HTERT RPE-1 (cell line): Measurements from ENCODE around the gene ZC3H4.
"Not testable (repeated sequence)": the region's sequence is repeated elsewhere in the genome, so short reads cannot be mapped to it uniquely, and the experiment has no call there.

Experiments used
- in situ Hi-C: fragments of 300-500 bp; cut with MboI; formaldehyde crosslinking; loops from 4 replicates; pipeline ENCODE4 v1.14.3; 2020; ENCODE audit warnings: low sequenced_read_pairs

Gene ZC3H4

DNA sequence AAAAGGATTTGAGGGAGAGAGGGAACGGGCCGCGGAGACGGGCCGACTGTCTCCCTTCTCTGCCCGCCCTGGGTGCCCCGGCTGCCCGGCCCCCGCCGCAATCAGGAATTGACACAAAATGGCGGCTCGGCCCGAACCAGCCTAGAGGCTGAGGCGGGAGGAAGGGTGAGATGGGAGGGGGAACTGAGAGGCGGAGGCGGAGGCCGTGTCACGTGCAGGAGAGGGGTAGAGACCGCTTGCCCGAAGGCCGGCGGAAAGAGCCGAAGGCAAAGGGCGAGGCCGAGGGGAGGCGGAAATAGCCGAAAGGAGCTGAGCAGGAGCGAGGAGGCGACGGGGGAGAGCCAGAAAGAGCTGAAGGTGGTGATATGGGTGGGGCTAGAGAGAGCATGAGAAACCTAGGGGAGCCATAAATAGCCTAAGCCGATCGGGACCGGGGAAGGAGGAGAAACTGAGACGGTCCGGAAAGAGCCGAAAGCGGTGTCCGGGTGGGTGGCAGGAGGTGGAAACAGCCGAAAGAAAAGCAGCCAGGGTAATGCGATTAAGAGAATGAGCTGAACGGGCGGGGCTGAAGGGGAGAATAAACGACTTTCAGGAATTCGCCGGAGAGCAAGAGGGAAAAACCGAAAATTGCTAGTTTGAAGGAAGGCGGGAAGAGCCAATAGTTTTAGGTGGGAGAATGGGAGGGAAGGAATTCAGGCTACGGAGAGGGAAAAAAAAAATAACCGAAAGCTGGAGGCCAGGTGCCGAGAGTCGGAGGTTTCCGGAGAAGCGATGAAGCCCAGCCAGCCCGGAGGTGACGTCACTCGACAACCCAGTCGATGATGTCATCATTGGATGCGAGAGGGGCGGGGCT, at the start of gene ZC3H4:
ZC3H4 (minus strand) TSS at position 780 of the 853 bp plus-strand sequence. CDS start 1,192 bp downstream, outside the sequence.
- in situ Hi-C loops: no loop called here

- in situ Hi-C loops: no loop called here
These were observed 48.4 kb upstream of the ZC3H4 start for GRCh38 chr19:47161876-47162489.

- in situ Hi-C loops: no loop called here
These were observed 45.4 kb upstream of the ZC3H4 start for GRCh38 chr19:47158879-47159503.

DNA sequence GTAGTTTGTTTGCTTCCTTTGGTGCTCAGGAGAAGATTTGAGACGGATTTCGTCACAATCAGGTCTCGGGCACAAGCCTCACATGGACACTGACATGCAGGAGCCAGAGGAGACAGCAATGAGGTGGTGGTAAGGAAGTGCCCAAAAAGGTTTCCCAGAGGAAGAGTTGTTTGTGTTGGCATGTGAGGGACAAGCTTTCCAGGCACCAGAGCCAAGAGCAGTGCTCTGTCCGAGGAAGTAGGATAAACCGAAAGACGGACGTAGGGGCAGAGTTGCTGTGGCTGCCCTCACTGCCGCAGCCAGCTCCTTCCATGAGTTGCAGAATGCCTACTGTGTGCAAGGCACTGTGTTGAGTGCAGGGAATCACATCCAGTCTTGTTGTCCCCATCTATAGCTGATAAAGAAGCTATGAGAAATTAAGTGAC, 44.8 kb upstream of the ZC3H4 start:
- in situ Hi-C loops: no loop called here

GRCh38 chr19:47157431-47158321, 44.1 kb upstream of the ZC3H4 start:
- in situ Hi-C loops: no loop called here

DNA sequence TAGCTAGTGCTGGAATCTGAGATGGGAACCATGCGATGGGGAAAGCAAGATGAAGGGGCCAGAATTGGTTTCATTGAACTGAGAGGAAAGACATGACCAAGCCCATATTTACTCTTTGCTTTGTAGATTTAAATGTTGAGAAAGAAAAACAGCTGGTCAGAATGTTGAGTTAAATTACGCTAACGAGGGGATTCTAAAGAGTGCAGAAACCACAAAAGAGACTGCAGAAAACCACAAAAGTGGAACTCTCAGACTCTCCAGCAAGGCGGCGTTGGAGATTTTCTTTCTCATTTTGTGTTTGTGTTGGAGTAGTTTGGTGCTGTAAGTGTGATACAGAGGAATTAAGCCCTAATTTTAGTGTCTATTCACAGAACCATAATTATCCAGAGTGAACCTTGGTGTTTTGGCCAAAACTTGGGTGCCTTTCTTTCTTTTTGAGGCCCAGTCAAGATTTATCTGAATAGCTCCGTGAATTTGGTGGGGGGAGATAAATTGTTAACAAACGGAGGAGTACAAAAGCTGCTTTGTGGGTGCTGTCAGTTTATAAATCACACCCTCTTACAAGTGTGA, 43.4 kb upstream of the ZC3H4 start:
- in situ Hi-C loops: no loop called here

GRCh38 chr19:47155148-47155547, 41.6 kb upstream of the ZC3H4 start:
- in situ Hi-C loops: no loop called here

DNA sequence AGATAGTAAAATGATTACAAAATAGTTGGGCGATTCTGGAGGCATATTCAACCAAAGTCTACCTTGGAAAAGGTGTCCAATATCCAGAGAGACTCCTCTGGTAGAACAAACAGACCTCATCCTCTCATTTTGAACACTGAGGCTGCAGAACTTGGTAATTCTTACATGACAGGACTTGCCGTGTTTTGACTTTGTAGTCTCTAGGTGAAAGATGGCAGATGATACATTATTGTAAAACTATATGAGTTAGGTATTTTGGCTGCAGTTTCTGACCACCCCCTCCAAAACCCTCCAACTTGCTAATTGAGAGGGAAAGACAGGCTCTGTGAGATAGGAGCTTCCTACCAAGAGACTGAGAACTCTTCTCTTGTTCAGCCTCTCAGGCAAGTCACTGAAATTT, 39.7 kb upstream of the ZC3H4 start:
- in situ Hi-C loops: no loop called here

- in situ Hi-C loops: no loop called here
These were observed 39.1 kb upstream of the ZC3H4 start for GRCh38 chr19:47152632-47153031.

DNA sequence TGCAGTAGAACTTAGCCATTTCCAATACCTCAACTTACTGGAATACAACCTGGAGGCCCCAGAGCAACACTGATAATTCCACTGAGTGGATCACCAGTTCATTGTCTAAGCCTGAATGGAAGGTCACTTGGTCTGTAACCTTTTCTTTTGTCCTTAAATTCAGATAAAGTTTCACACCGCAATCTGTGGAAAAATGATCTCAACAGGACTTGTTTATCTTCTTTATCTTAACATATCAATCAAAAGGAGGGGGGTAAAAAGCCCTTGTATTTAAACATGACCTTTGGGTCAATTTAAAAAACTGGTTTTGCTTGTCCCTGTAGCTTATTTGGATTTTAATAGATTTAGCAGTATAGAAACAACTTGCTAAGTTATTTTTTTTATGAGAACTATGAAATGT, 38.6 kb upstream of the ZC3H4 start:
- in situ Hi-C loops: no loop called here

- in situ Hi-C loops: no loop called here
These were observed 38.1 kb upstream of the ZC3H4 start for GRCh38 chr19:47151627-47152026.

- in situ Hi-C loops: no loop called here
These were observed 33.3 kb upstream of the ZC3H4 start for GRCh38 chr19:47146920-47147319.

DNA sequence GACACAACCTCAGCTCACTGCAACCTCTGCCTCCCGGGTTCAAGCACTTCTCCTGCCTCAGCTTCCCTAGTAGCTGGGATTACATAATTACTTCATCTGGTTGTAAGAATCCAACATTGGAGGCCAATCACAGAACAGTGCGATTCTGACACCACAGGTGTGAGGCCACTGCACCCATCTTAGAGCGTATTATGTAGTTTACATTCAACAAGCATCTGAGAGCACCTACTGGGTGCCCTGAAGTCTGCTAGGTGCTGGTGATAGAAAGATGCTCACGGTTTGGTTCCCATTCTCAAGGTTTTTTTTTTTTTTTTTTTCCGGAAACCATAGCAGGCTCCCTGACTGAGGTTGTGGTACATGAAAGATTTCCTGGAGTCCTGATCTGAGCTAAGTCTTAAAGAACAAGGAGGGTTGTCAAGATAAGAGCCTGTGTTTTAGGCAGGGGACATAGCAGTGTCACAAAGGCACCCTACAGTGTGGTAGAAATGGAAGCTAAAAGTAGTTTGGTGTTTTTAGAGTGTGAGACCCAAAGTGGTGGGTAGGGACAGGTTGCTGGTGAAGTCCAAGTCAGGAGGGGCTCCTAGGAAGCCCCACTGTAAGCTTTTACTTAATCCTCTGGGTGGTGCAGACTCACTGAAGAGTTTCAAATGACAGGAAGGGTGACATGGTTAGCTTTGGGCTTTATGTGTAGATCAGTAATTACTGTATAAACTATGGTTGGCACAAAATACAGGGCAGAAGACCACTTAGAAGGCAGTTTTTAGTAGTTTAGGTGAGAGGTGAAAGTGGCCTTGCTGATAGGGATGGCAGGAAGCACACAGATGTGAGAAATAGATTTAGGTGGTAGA, 32.3 kb upstream of the ZC3H4 start:
- in situ Hi-C loops: no loop called here

DNA sequence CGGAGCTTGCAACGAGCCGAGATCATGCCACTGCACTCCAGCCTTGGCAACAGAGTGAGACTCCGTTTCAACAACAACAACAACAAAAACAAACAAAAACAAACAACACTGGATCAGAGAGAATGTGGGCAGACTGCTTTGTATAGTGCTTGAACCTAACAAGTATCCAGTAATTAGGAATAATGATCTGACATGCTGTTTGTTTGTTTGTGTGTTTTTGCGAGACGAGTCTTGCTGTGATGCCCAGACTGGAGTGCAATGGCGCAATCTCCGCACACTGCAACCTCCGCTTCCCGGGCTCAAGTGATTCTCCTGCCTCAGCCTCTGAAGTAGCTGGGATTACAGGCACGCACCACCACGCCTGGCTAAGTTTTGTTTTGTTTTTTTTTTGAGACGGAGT, 31.1 kb upstream of the ZC3H4 start:
- in situ Hi-C loops: no loop called here

DNA sequence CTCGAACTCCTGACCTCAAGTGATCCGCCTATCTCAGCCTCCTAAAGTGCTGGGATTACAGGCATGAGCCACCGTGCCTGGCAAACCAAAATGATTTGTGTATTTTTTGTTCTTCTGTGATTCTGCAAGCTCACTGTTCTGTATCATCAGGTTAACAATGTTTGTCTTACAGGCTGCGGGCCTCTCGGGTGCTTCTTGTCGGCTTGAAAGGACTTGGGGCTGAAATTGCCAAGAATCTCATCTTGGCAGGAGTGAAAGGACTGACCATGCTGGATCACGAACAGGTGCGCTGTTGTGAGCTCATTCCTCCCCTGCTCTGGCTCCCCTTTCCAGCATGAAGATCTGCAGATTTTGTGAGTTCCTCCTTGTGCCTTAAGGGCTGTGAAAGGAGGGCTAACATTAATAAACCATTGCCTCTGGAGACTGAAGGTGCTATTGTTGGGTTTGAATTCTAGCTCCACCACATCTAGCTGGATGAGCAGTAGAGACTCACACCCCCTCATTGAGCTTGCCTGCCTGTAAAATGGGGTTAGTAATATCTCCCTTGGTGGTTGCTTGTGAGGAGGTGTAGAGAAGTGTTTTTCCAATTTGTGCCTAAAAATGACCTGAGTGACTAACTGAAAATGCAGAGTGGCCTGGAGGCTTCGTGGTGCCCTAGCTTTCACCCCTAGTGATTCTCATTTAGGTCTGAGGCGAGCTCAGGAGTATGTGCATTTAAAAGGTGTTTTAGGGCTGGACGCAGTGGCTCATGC, 29.9 kb upstream of the ZC3H4 start:
- in situ Hi-C loops: no loop called here

DNA sequence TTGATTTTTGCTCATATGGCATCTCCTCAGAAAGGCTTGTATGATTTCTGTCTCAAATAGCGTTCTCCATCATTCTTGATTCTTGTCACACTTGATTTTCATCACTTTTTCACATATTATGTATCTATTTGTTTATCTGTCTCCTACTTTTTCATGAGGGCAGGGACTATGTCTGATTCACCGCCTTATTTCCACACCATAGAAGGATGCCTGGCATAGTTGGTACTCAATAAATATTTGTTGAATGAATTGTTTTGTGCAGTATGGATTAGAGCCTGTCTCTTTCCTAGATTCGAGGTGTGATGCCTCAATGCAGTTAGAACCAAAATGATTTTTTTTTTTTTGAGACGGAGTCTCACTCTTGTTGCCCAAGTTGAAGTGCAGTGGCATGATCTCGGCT, 29.2 kb upstream of the ZC3H4 start:
- in situ Hi-C loops: no loop called here

- in situ Hi-C loops: no loop called here
These were observed 28.1 kb upstream of the ZC3H4 start for GRCh38 chr19:47141695-47142094.

DNA sequence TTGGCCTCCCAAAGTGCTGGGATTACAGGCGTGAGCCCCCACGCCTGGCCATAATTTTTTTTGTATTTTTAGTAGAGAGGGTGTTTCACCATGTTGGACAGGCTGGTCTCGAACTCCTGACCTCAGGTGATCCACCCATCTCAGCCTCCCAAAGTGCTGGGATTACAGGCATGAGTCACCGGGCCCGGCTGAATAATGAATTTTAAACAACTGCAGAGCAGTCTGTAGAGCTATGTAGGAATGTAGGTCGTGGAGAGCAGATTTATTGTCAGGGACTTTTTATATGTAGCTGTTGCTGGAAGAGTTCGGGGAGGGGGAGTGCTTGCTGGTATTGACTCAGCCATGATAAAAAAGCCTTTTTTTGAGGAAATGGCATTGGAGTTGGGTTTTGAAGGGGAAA, 27.7 kb upstream of the ZC3H4 start:
- in situ Hi-C loops: not testable (repeated sequence)

- in situ Hi-C loops: no loop called here
These were observed 21.6 kb upstream of the ZC3H4 start for GRCh38 chr19:47135156-47135555.
